ENCODE measurements around the gene PRDM1. TPM values are rescaled to one million over a fixed set of nuclear protein-coding genes. Genes with fewer than 3 reads are reported as not detected.

Gene PRDM1
- total RNA-seq, 4 donors from 2014 or later: 1.0 to 20.7 (median 7.0) TPM

- no peak overlapping the region for H3K27ac ChIP-seq
- H3K36me3 ChIP-seq: no peaks in the 10 kb centered on the region
- no peaks in the 10 kb centered on the region for H3K27me3 ChIP-seq
- TF ChIP-seq CTCF (IDR thresholded peaks at IDR 0.05) (no peak), POLR2A (IDR thresholded peaks at IDR 0.05) (no peak)
- no peaks in the 10 kb centered on the region for H3K4me1 ChIP-seq
- no peak overlapping the region for H3K4me3 ChIP-seq
- intact Hi-C loops (cut with DNase I; ENCODE audit: low total_unique reads): no loop called here
- DNase-seq: no peak
- no peaks in the 10 kb centered on the region for H3K9me3 ChIP-seq
Observed at GRCh38 chr6:106122306-106122918, 36.3 kb downstream of the PRDM1 start.

GRCh38 chr6:106122938-106123656 lies 37.0 kb downstream of the PRDM1 start:
- no peaks in the 10 kb centered on the region for H3K36me3 ChIP-seq
- TF ChIP-seq CTCF (IDR thresholded peaks at IDR 0.05): no peak
- no peaks in the 10 kb centered on the region for H3K4me1 ChIP-seq
- H3K27me3 ChIP-seq: no peaks in the 10 kb centered on the region
- intact Hi-C loops (cut with DNase I; ENCODE audit: low total_unique reads): no loop called here
- no peak overlapping the region for H3K4me3 ChIP-seq
- H3K9me3 ChIP-seq: no peaks in the 10 kb centered on the region
- no peak overlapping the region for H3K27ac ChIP-seq
- DNase-seq: no peak

GRCh38 chr6:106124015-106124414 lies 37.9 kb downstream of the PRDM1 start:
- Histone ChIP-seq H3K9me3 (no peaks in the 10 kb centered on the region), H3K27ac (no peak overlapping the region), H3K36me3 (no peaks in the 10 kb centered on the region), H3K27me3 (no peaks in the 10 kb centered on the region), H3K4me1 (no peaks in the 10 kb centered on the region), H3K4me3 (no peak overlapping the region)
- no peak for DNase-seq
- TF ChIP-seq CTCF (IDR thresholded peaks at IDR 0.05) (no peak), POLR2A (IDR thresholded peaks at IDR 0.05) (no peak)
- intact Hi-C loops (cut with DNase I; ENCODE audit: low total_unique reads): no loop called here

- intact Hi-C loops (cut with DNase I; ENCODE audit: low total_unique reads): no loop called here
- TF ChIP-seq CTCF (IDR thresholded peaks at IDR 0.05) (no peak), POLR2A (IDR thresholded peaks at IDR 0.05) (no peak)
Observed at GRCh38 chr6:106124437-106125430, 38.6 kb downstream of the PRDM1 start.

More at GRCh38 chr6:106124437-106125430, 38.6 kb downstream of the PRDM1 start:
- H3K4me1 ChIP-seq: no peaks in the 10 kb centered on the region
- H3K27ac ChIP-seq: no peak overlapping the region
- no peak for DNase-seq
- no peaks in the 10 kb centered on the region for H3K9me3 ChIP-seq
- no peaks in the 10 kb centered on the region for H3K27me3 ChIP-seq
- no peak overlapping the region for H3K4me3 ChIP-seq
- H3K36me3 ChIP-seq: no peaks in the 10 kb centered on the region

Measured in uterus (tissue), 4 donors.